ENCODE results near the gene TPCN2. TPM values are rescaled to one million over a fixed set of nuclear protein-coding genes. Genes with fewer than 3 reads are reported as not detected.

Gene TPCN2
- total RNA-seq, 6 donors from 2014 or later, result 12.5 to 61.8 (median 18.8) TPM

GRCh38 chr11:69010964-69011623, 37.6 kb upstream of the TPCN2 start:
- WGBS, 2 donors, result 21 to 35% methylated on average over 4 to 24 of the region's 43 CpGs
- DNase-seq (peak; percentile 43 to 94), ATAC-seq (ENCODE audit: low FRiP score in 2 of 2) (peak in 1 of 2 donors; percentile 75)
- Histone ChIP-seq H3K36me3 (no peaks in the 10 kb centered on the region), H3K9me3 (no peaks in the 10 kb centered on the region), H3K4me3 (peak overlapping the region in 3 of 4 donors; percentile 28 to 49 (median 43)), H3K4me1 (peaks cover 19 to 52% (median 30%) of the 10 kb centered on the region in 4 donors), H3K27me3 (peaks cover 0 to 20% (median 10%) of the 10 kb centered on the region in 4 donors), H3K27ac (peak overlapping the region; percentile 58 to 84 (median 74))
- no peak for TF ChIP-seq EP300 (IDR thresholded peaks at IDR 0.05)
- TF ChIP-seq POLR2A (IDR thresholded peaks at IDR 0.05), result no peak
- no peak for TF ChIP-seq CTCF (IDR thresholded peaks at IDR 0.05)
- TF ChIP-seq POLR2AphosphoS5 (IDR thresholded peaks at IDR 0.05), result no peak

GRCh38 chr11:69011624-69012091, 37.1 kb upstream of the TPCN2 start:
- Histone ChIP-seq H3K9me3 (no peaks in the 10 kb centered on the region), H3K27ac (peak overlapping the region; percentile 56 to 84 (median 76)), H3K4me3 (peak overlapping the region; percentile 18 to 49 (median 36)), H3K27me3 (peaks cover 0 to 20% (median 10%) of the 10 kb centered on the region in 4 donors), H3K36me3 (no peaks in the 10 kb centered on the region), H3K4me1 (peaks cover 19 to 52% (median 30%) of the 10 kb centered on the region in 4 donors)
- 67 to 73% methylated on average over 9 of the region's 9 CpGs for WGBS, 2 donors
- no peak for ATAC-seq (ENCODE audit: low FRiP score in 2 of 2)
- peak in 1 of 2 donors; percentile 35 for DNase-seq
- TF ChIP-seq EP300 (IDR thresholded peaks at IDR 0.05) (no peak), CTCF (IDR thresholded peaks at IDR 0.05) (no peak), POLR2AphosphoS5 (IDR thresholded peaks at IDR 0.05) (no peak), POLR2A (IDR thresholded peaks at IDR 0.05) (no peak)

- peaks cover 0 to 20% (median 10%) of the 10 kb centered on the region in 4 donors for H3K27me3 ChIP-seq
- H3K4me1 ChIP-seq, result peaks cover 19 to 52% (median 30%) of the 10 kb centered on the region in 4 donors
- peak overlapping the region; percentile 23 to 49 (median 36) for H3K4me3 ChIP-seq
- H3K9me3 ChIP-seq, result no peaks in the 10 kb centered on the region
- DNase-seq, result no peak
- TF ChIP-seq POLR2AphosphoS5 (IDR thresholded peaks at IDR 0.05) (peak in 1 of 2 donors; percentile 11), CTCF (IDR thresholded peaks at IDR 0.05) (no peak)
- ATAC-seq (ENCODE audit: low FRiP score in 2 of 2), result no peak
- H3K27ac ChIP-seq, result peak overlapping the region; percentile 56 to 84 (median 76)
- WGBS, 2 donors, result 36 to 50% methylated on average over 7 to 14 of the region's 21 CpGs
- H3K36me3 ChIP-seq, result no peaks in the 10 kb centered on the region
Measured at GRCh38 chr11:69012092-69013008, 36.4 kb upstream of the TPCN2 start.

GRCh38 chr11:69013009-69013951, 35.5 kb upstream of the TPCN2 start, which contains the start of gene MRGPRF:
Gene MRGPRF (minus strand): TSS chr11:69013246. CDS start chr11:69009901, 3,345 bp downstream.
- Histone ChIP-seq H3K4me3 (peak within 1 kb of the TSS; percentile 23 to 49 (median 36)), H3K36me3 (no peaks in the 10 kb centered on the region), H3K27me3 (peaks cover 0 to 20% (median 10%) of the 10 kb centered on the region in 4 donors), H3K27ac (peak within 1 kb of the TSS; percentile 56 to 84 (median 76)), H3K4me1 (peaks cover 15 to 52% (median 29%) of the 10 kb centered on the region in 4 donors), H3K9me3 (no peaks in the 10 kb centered on the region)
- DNase-seq, result peak; percentile 51 to 91
- TF ChIP-seq POLR2A (IDR thresholded peaks at IDR 0.05) (peak in 1 of 4 donors; percentile 41), EP300 (IDR thresholded peaks at IDR 0.05) (no peak), POLR2AphosphoS5 (IDR thresholded peaks at IDR 0.05) (peak in 1 of 2 donors; percentile 5), CTCF (IDR thresholded peaks at IDR 0.05) (peak in 5 of 6 experiments; percentile 16 to 49 (median 24))
- ATAC-seq (ENCODE audit: low FRiP score in 2 of 2), result peak; percentile 44 to 82
- 0 to 7% methylated on average over 5 to 34 of the region's 43 CpGs for WGBS, 2 donors

Data from upper lobe of left lung (tissue), 6 donors.